ENCODE results near the gene NGLY1.

DNA sequence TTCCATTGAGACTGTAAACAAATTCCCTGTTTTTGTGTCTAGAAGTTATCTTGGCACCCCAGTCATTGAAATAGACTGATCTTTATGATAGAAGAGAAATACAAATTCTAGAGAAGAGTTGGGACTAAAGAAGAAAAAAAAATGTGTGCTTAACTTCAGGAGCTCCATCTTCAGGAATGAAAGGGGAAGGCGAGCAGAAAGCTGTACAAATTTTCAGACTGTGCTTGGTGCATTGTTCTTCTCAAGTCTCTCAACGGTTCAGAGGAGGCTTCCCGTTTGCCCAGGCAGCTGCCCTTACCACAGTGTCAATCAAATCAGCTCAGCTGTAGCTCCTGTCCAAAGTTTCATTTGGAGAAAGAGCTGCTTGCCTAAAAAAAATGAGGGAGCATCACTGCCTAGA lies 48.3 kb upstream of the NGLY1 start:
- no peak for TF ChIP-seq EZH2 (IDR thresholded peaks at IDR 0.05; ENCODE audit: insufficient read depth, poor library complexity, severe bottlenecking)
- TF ChIP-seq EZH2phosphoT487 (IDR thresholded peaks at IDR 0.05; ENCODE audit: insufficient read depth, low read depth): no peak
